ENCODE measurements around the gene REC114.

DNA sequence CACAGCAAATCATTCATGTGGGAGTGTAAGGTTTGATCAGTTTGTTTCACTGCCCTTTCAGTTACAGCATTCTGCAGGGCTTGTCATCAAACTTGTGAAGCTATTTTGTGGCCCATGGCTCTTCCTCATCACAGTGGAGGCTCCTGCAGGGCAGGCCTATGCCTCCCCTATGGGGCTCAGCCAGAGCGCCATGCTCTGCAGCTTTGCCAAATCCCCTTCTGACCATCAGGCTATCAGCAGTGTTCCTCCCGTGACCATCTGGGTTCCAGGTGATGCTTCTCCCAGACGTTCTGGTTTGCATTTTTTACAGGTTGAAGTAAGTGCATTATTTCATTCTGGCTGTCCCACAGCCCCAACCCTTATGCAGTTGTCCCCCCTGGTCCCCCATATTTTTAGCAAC is 28.1 kb upstream of the REC114 start:
- TF ChIP-seq, protein P1, sequence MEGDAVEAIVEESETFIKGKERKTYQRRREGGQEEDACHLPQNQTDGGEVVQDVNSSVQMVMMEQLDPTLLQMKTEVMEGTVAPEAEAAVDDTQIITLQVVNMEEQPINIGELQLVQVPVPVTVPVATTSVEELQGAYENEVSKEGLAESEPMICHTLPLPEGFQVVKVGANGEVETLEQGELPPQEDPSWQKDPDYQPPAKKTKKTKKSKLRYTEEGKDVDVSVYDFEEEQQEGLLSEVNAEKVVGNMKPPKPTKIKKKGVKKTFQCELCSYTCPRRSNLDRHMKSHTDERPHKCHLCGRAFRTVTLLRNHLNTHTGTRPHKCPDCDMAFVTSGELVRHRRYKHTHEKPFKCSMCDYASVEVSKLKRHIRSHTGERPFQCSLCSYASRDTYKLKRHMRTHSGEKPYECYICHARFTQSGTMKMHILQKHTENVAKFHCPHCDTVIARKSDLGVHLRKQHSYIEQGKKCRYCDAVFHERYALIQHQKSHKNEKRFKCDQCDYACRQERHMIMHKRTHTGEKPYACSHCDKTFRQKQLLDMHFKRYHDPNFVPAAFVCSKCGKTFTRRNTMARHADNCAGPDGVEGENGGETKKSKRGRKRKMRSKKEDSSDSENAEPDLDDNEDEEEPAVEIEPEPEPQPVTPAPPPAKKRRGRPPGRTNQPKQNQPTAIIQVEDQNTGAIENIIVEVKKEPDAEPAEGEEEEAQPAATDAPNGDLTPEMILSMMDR (IDR thresholded peaks at IDR 0.05): no peak
- no peak for TF ChIP-seq POLR2A (IDR thresholded peaks at IDR 0.05)

Data from adrenal gland (tissue), 5 donors.